WTC11 (cell line): ENCODE measurements around the gene KLHL41.

ENCODE experiments used
- ARID4B ChIP-seq: sonication (generic); formaldehyde crosslinking; IDR thresholded peaks from 2 replicates; pipeline ENCODE4 v1.8.0; 2023; ENCODE audit warnings: missing genetic modification reagents, mild to moderate bottlenecking, borderline replicate concordance
- CREM ChIP-seq: sonication (generic); formaldehyde crosslinking; IDR thresholded peaks from 2 replicates; pipeline ENCODE4 v1.8.1; 2022; ENCODE audit warnings: mild to moderate bottlenecking, missing genetic modification reagents, moderate library complexity
- ESRRA ChIP-seq: sonication (generic); formaldehyde crosslinking; IDR thresholded peaks from 2 replicates; pipeline ENCODE4 v1.8.1; 2022; ENCODE audit warnings: mild to moderate bottlenecking, missing genetic modification reagents, borderline replicate concordance
- JUN ChIP-seq: sonication (generic); formaldehyde crosslinking; IDR thresholded peaks from 2 replicates; pipeline ENCODE4 v1.8.0; 2023; ENCODE audit warnings: mild to moderate bottlenecking, missing genetic modification reagents
- MXD4 ChIP-seq: fragments of 250-450 bp; sonication (Bioruptor Pico); IDR thresholded peaks from 2 replicates; pipeline ENCODE4 v1.8.0; 2021; ENCODE audit warnings: mild to moderate bottlenecking, moderate library complexity, borderline replicate concordance
- PRRX2 ChIP-seq: fragments of 250-450 bp; sonication (Bioruptor Pico); IDR thresholded peaks from 2 replicates; pipeline ENCODE4 v1.8.0; 2021; ENCODE audit warnings: mild to moderate bottlenecking
- STAT6 ChIP-seq: sonication (generic); formaldehyde crosslinking; conservative IDR thresholded peaks from 2 replicates; pipeline ENCODE4 v1.8.1; 2023; ENCODE audit warnings: mild to moderate bottlenecking, low read depth, missing genetic modification reagents, moderate library complexity
- TEAD4 ChIP-seq: sonication (generic); formaldehyde crosslinking; IDR thresholded peaks from 2 replicates; pipeline ENCODE4 v1.8.0; 2022; ENCODE audit warnings: mild to moderate bottlenecking, missing genetic modification reagents
- TP53 ChIP-seq: sonication (generic); formaldehyde crosslinking; IDR thresholded peaks from 2 replicates; pipeline ENCODE4 v1.8.1; 2023; ENCODE audit warnings: mild to moderate bottlenecking, missing genetic modification reagents
- USF2 ChIP-seq: sonication (generic); formaldehyde crosslinking; IDR thresholded peaks from 2 replicates; pipeline ENCODE4 v1.8.1; 2023; ENCODE audit warnings: mild to moderate bottlenecking, missing genetic modification reagents, moderate library complexity
- ZNF416 ChIP-seq: fragments of 250-450 bp; sonication (Bioruptor Pico); IDR thresholded peaks from 2 replicates; pipeline ENCODE4 v1.9.0; 2021; ENCODE audit warnings: mild to moderate bottlenecking, inconsistent platforms
- TF ChIP-seq, protein P1 (sequence below): sonication (generic); formaldehyde crosslinking; IDR thresholded peaks from 2 replicates; pipeline ENCODE4 v1.8.0; 2022; ENCODE audit warnings: mild to moderate bottlenecking, missing genetic modification reagents
- TF ChIP-seq, protein P2 (sequence below): fragments of 200-600 bp; IDR thresholded peaks from 2 replicates; pipeline ENCODE4 v1.8.0; 2022; ENCODE audit warnings: antibody characterized with exemption
- TF ChIP-seq, protein P3 (sequence below): sonication (generic); formaldehyde crosslinking; IDR thresholded peaks from 2 replicates; pipeline ENCODE4 v1.8.0; 2022; ENCODE audit warnings: missing genetic modification reagents

GRCh38 chr2:169495310-169495928 is 14.1 kb upstream of the KLHL41 start:
- TF ChIP-seq, protein P1, sequence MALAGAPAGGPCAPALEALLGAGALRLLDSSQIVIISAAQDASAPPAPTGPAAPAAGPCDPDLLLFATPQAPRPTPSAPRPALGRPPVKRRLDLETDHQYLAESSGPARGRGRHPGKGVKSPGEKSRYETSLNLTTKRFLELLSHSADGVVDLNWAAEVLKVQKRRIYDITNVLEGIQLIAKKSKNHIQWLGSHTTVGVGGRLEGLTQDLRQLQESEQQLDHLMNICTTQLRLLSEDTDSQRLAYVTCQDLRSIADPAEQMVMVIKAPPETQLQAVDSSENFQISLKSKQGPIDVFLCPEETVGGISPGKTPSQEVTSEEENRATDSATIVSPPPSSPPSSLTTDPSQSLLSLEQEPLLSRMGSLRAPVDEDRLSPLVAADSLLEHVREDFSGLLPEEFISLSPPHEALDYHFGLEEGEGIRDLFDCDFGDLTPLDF (CRISPR knock-in tag) = no peak
- TF ChIP-seq PRRX2 (CRISPR knock-in tag) (no peak), TEAD4 (no peak), CREM (CRISPR knock-in tag) (no peak), JUN (CRISPR knock-in tag) (no peak), ARID4B (CRISPR knock-in tag) (no peak), TP53 (no peak), ESRRA (no peak), STAT6 (CRISPR knock-in tag) (no peak), USF2 (CRISPR knock-in tag) (no peak), ZNF416 (CRISPR knock-in tag) (no peak), MXD4 (no peak)
- TF ChIP-seq, protein P2, sequence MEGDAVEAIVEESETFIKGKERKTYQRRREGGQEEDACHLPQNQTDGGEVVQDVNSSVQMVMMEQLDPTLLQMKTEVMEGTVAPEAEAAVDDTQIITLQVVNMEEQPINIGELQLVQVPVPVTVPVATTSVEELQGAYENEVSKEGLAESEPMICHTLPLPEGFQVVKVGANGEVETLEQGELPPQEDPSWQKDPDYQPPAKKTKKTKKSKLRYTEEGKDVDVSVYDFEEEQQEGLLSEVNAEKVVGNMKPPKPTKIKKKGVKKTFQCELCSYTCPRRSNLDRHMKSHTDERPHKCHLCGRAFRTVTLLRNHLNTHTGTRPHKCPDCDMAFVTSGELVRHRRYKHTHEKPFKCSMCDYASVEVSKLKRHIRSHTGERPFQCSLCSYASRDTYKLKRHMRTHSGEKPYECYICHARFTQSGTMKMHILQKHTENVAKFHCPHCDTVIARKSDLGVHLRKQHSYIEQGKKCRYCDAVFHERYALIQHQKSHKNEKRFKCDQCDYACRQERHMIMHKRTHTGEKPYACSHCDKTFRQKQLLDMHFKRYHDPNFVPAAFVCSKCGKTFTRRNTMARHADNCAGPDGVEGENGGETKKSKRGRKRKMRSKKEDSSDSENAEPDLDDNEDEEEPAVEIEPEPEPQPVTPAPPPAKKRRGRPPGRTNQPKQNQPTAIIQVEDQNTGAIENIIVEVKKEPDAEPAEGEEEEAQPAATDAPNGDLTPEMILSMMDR = no peak
- TF ChIP-seq, protein P3, sequence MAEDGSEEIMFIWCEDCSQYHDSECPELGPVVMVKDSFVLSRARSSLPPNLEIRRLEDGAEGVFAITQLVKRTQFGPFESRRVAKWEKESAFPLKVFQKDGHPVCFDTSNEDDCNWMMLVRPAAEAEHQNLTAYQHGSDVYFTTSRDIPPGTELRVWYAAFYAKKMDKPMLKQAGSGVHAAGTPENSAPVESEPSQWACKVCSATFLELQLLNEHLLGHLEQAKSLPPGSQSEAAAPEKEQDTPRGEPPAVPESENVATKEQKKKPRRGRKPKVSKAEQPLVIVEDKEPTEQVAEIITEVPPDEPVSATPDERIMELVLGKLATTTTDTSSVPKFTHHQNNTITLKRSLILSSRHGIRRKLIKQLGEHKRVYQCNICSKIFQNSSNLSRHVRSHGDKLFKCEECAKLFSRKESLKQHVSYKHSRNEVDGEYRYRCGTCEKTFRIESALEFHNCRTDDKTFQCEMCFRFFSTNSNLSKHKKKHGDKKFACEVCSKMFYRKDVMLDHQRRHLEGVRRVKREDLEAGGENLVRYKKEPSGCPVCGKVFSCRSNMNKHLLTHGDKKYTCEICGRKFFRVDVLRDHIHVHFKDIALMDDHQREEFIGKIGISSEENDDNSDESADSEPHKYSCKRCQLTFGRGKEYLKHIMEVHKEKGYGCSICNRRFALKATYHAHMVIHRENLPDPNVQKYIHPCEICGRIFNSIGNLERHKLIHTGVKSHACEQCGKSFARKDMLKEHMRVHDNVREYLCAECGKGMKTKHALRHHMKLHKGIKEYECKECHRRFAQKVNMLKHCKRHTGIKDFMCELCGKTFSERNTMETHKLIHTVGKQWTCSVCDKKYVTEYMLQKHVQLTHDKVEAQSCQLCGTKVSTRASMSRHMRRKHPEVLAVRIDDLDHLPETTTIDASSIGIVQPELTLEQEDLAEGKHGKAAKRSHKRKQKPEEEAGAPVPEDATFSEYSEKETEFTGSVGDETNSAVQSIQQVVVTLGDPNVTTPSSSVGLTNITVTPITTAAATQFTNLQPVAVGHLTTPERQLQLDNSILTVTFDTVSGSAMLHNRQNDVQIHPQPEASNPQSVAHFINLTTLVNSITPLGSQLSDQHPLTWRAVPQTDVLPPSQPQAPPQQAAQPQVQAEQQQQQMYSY (CRISPR knock-in tag) = no peak
